SK-N-SH treated with all-trans-retinoic acid at 6 μM for 48 hours (cell line): ENCODE data around the gene OLFM1.

Experiments used
- ATAC-seq: fragments of 200-7000 bp; cut with Tn5 transposase; 3 replicates; pipeline ENCODE4 v1.9.1; 2020; ENCODE audit warnings: mild to moderate bottlenecking, moderate library complexity
- ARNTL ChIP-seq: fragments of 450-650 bp; formaldehyde crosslinking; IDR thresholded peaks from 2 replicates; pipeline ENCODE4 v1.5.0; 2020; ENCODE audit warnings: low read depth, mild to moderate bottlenecking, moderate library complexity, borderline replicate concordance
- CREB5 ChIP-seq: fragments of 250-450 bp; sonication (Bioruptor Pico); IDR thresholded peaks from 2 replicates; pipeline ENCODE4 v1.5.1; 2020; ENCODE audit warnings: low read depth, mild to moderate bottlenecking, moderate library complexity
- CSDC2 ChIP-seq: fragments of 250-450 bp; sonication (Bioruptor Pico); IDR thresholded peaks from 2 replicates; pipeline ENCODE4 v1.5.0; 2020; ENCODE audit warnings: mild to moderate bottlenecking, moderate library complexity
- CSRNP3 ChIP-seq: fragments of 250-450 bp; sonication (Bioruptor Pico); IDR thresholded peaks from 2 replicates; pipeline ENCODE4 v1.5.1; 2021; ENCODE audit warnings: mild to moderate bottlenecking, moderate library complexity
- ESRRG ChIP-seq: fragments of 250-450 bp; sonication (Bioruptor Pico); IDR thresholded peaks from 2 replicates; pipeline ENCODE4 v1.6.1; 2021; ENCODE audit warnings: mild to moderate bottlenecking
- GLIS3 ChIP-seq: fragments of 250-450 bp; sonication (Bioruptor Pico); IDR thresholded peaks from 2 replicates; pipeline ENCODE4 v1.5.0; 2020; ENCODE audit warnings: mild to moderate bottlenecking, moderate library complexity
- OSR1 ChIP-seq: fragments of 250-450 bp; sonication (Bioruptor Pico); IDR thresholded peaks from 2 replicates; pipeline ENCODE4 v1.8.0; 2022; ENCODE audit warnings: moderate library complexity, mild to moderate bottlenecking, inconsistent platforms
- PATZ1 ChIP-seq: fragments of 250-450 bp; sonication (Bioruptor Pico); IDR thresholded peaks from 2 replicates; pipeline ENCODE4 v1.8.0; 2020; ENCODE audit warnings: mild to moderate bottlenecking, moderate library complexity, borderline replicate concordance
- PPARA ChIP-seq: fragments of 250-450 bp; sonication (Bioruptor Pico); IDR thresholded peaks from 2 replicates; pipeline ENCODE4 v1.5.0; 2020; ENCODE audit warnings: mild to moderate bottlenecking, borderline replicate concordance
- SNAI2 ChIP-seq: fragments of 250-450 bp; sonication (Bioruptor Pico); IDR thresholded peaks from 2 replicates; pipeline ENCODE4 v1.5.0; 2020; ENCODE audit warnings: mild to moderate bottlenecking, moderate library complexity
- TCF4 ChIP-seq: fragments of 250-450 bp; sonication (Bioruptor Pico); IDR thresholded peaks from 2 replicates; pipeline ENCODE4 v1.8.0; 2021; ENCODE audit warnings: mild to moderate bottlenecking, moderate library complexity, borderline replicate concordance
- TOX ChIP-seq: fragments of 250-450 bp; sonication (Bioruptor Pico); IDR thresholded peaks from 2 replicates; pipeline ENCODE4 v1.8.0; 2021; ENCODE audit warnings: mild to moderate bottlenecking, moderate library complexity, borderline replicate concordance
- TSHZ2 ChIP-seq: fragments of 250-450 bp; sonication (Bioruptor Pico); IDR thresholded peaks from 2 replicates; pipeline ENCODE4 v1.5.0; 2020; ENCODE audit warnings: mild to moderate bottlenecking, moderate library complexity
- ZC3H10 ChIP-seq: fragments of 250-450 bp; sonication (Bioruptor Pico); IDR thresholded peaks from 2 replicates; pipeline ENCODE4 v1.5.1; 2021; ENCODE audit warnings: mild to moderate bottlenecking, moderate library complexity
- ZFP3 ChIP-seq: fragments of 250-450 bp; sonication (Bioruptor Pico); IDR thresholded peaks from 2 replicates; pipeline ENCODE4 v1.5.0; 2020; ENCODE audit warnings: mild to moderate bottlenecking, moderate library complexity
- ZFP30 ChIP-seq: fragments of 450-650 bp; formaldehyde crosslinking; IDR thresholded peaks from 2 replicates; pipeline ENCODE4 v1.5.0; 2022; ENCODE audit warnings: mild to moderate bottlenecking, moderate library complexity
- ZNF565 ChIP-seq: fragments of 450-650 bp; formaldehyde crosslinking; conservative IDR thresholded peaks from 2 replicates; pipeline ENCODE4 v1.5.0; 2020; ENCODE audit warnings: low read depth, mild to moderate bottlenecking, moderate library complexity
- ZNF8 ChIP-seq: fragments of 450-650 bp; formaldehyde crosslinking; IDR thresholded peaks from 2 replicates; pipeline ENCODE4 v1.5.0; 2020; ENCODE audit warnings: mild to moderate bottlenecking, moderate library complexity

OLFM1 gene

GRCh38 chr9:135130207-135130976 is 42.9 kb downstream of the OLFM1 start:
- TF ChIP-seq CSRNP3 (CRISPR knock-in tag) (no peak), ZC3H10 (CRISPR knock-in tag) (no peak), GLIS3 (no peak), CSDC2 (CRISPR knock-in tag) (no peak), ZNF565 (CRISPR knock-in tag) (no peak), ZFP3 (CRISPR knock-in tag) (no peak), ZFP30 (CRISPR knock-in tag) (no peak), PPARA (CRISPR knock-in tag) (no peak), CREB5 (CRISPR knock-in tag) (no peak), ESRRG (no peak), ZNF8 (no peak), SNAI2 (CRISPR knock-in tag) (no peak)
- TF ChIP-seq, all 23 proteins: peak for 0
- no peak for ATAC-seq

DNA sequence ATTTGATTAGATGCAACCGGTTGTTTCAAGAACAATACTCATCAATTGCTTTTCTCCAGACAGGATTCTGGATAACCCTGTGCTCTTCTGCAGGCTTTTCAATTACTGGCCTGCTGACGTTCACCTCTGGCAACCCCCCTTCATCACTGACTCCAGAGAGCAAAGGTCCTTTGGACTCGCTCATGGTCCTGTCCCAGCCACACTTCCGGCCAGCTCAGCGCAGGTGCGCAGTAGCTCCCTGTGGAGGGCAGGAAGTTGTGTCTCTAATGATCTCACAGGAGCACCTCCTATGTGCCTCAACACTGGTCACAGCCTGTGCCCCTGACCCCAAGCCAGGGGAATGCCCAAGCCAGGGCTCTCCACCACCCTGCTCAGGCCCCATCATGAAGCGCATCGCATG is 44.0 kb downstream of the OLFM1 start:
- no peak for ATAC-seq
- TF ChIP-seq PATZ1 (CRISPR knock-in tag), result no peak
- TF ChIP-seq ZFP3 (CRISPR knock-in tag), result no peak
- TF ChIP-seq TSHZ2 (CRISPR knock-in tag), result no peak
- no peak for TF ChIP-seq ZFP30 (CRISPR knock-in tag)
- no peak for TF ChIP-seq ZC3H10 (CRISPR knock-in tag)
- TF ChIP-seq ARNTL (CRISPR knock-in tag), result no peak
- TF ChIP-seq PPARA (CRISPR knock-in tag), result no peak
- TF ChIP-seq OSR1, result no peak
- TF ChIP-seq CSDC2 (CRISPR knock-in tag), result no peak
- TF ChIP-seq, all 23 proteins: peak for 0

- TF ChIP-seq ARNTL (CRISPR knock-in tag) (no peak), GLIS3 (no peak), CSRNP3 (CRISPR knock-in tag) (no peak)
- ATAC-seq, result no peak
Measured at GRCh38 chr9:135132008-135132407, 44.5 kb downstream of the OLFM1 start.

- TF ChIP-seq TOX (no peak), PPARA (CRISPR knock-in tag) (no peak), ESRRG (no peak), CSDC2 (CRISPR knock-in tag) (no peak), TCF4 (no peak), ZNF8 (no peak), ZFP3 (CRISPR knock-in tag) (no peak)
- ATAC-seq, result no peak
Measured at GRCh38 chr9:135134268-135135022, 47.0 kb downstream of the OLFM1 start.
